NCI-H748 (cell line): ENCODE results near the gene ATN1.

Experiments
- DNase-seq: peaks from one replicate; lab custom pipeline; 2025; ENCODE audit not compliant: unreplicated experiment; lab: John Stamatoyannopoulos, UW

The ATN1 gene

DNA sequence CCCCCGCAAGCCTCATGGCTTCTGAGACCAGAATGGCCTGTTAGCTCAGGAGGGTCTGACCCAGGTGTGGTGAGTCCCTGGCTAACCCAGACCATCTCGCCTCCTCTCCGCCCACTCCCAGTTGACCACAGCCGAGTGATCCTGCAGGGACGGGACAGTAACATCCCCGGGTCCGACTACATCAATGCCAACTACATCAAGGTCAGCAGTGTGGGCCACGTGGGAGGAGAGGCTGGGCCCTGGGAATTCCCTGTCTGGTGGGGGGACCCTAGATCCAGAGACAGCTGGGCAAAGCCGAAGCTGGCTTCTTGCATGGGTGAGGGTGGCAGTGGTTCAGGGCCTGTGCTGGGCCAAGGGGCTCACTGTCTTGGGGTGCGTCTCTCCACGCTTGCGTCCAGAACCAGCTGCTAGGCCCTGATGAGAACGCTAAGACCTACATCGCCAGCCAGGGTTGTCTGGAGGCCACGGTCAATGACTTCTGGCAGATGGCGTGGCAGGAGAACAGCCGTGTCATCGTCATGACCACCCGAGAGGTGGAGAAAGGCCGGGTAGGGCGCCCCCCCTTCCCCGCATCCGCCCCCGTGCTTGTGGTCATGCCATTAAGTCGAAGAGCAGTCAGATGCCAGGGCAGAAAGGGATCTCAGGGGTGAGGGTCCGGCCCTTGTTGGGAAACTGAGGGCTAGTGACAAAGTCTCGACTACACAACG lies 28.4 kb downstream of the ATN1 start:
- DNase-seq, result no peak

GRCh38 chr12:6957151-6957701 lies 29.5 kb downstream of the ATN1 start:
- DNase-seq, result no peak

- DNase-seq, result no peak
Observed at GRCh38 chr12:6957741-6958608, 30.2 kb downstream of the ATN1 start.

DNA sequence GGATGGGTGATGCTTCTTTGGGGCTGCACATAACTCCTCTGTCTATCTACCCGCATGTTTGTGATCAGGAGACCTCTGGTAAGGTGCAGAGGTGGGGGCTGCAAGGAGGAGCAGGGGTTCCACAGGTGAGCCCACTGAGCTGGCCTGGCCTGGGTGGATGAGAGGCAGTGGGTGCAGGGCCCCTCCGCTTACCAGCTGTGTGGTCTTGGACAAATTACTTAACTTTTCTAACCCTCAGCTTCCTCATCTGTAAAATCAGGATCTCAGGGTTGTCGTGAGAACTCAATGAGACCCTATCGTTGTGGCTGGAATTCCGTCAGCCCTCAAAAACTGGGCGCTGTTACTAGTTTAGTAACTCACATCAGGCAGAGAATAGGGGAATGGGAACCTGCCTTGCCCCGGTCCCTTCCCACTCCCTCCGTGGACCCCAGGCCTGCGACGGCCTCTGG lies 30.9 kb downstream of the ATN1 start:
- no peak for DNase-seq

GRCh38 chr12:6959058-6959804 lies 31.5 kb downstream of the ATN1 start:
- DNase-seq, result no peak

DNA sequence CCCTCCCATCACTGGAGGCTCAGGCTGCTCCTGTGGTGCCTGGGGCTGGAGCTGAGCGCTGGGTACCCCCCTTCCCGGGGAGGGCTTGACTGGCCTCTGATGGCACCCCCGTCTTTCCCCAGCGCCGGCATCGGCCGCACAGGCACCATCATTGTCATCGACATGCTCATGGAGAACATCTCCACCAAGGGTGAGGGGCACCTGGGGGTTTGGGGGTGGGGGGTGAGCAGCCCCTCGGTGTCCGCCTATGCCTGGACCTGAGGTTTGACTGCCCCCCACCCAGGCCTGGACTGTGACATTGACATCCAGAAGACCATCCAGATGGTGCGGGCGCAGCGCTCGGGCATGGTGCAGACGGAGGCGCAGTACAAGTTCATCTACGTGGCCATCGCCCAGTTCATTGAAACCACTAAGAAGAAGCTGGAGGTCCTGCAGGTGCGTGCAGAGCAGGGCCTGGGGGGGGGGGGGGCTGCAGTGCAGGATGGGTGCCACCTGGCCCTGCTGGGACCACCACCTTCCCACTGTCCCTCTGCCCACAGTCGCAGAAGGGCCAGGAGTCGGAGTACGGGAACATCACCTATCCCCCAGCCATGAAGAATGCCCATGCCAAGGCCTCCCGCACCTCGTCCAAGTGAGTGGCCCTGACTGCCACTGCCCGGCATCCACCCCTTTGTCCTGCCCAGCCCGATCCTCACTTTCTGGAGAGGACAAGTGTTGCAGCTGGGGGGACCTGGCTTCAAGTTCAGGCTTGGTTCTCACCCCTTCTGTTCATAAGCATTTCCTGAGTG lies 32.2 kb downstream of the ATN1 start:
- no peak for DNase-seq

- no peak for DNase-seq
Observed at GRCh38 chr12:6960593-6961277, 33.0 kb downstream of the ATN1 start.

- no peak for DNase-seq
Observed at GRCh38 chr12:6961278-6961694, 33.5 kb downstream of the ATN1 start.

DNA sequence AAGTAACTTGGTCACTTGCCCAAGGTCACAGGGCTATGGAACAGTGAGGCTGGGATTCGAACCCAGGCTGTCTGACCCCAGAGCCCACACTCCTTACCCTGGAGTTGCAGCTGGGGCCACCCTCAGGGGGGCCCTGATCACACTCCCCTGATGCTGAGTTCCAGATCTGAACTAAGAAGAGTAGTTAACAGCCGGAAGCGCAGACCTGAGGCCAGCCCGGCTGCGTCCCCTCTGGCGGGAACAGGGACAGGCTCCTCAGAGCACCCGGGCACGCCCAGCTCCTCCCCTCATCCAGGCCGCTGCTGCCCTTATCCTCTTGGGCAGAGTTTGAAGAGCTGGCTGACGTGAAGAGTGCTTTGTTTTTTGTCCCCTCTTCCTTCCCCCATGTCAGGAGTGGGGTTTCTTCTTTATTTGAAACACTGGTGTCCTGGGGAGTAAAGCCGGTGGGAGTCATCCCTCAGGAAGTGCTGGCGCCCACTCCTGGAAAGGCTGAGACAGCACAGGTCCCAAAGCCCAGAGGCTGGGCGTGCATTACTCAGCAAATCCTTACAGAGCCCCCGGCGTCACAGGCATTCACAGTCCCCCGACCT lies 34.0 kb downstream of the ATN1 start:
- DNase-seq, result peak; percentile 83

- peak; percentile 78 for DNase-seq
Observed at GRCh38 chr12:6962285-6963015, 34.7 kb downstream of the ATN1 start.

- peak; percentile 45 for DNase-seq
Observed at GRCh38 chr12:6963016-6963731, 35.4 kb downstream of the ATN1 start.

DNA sequence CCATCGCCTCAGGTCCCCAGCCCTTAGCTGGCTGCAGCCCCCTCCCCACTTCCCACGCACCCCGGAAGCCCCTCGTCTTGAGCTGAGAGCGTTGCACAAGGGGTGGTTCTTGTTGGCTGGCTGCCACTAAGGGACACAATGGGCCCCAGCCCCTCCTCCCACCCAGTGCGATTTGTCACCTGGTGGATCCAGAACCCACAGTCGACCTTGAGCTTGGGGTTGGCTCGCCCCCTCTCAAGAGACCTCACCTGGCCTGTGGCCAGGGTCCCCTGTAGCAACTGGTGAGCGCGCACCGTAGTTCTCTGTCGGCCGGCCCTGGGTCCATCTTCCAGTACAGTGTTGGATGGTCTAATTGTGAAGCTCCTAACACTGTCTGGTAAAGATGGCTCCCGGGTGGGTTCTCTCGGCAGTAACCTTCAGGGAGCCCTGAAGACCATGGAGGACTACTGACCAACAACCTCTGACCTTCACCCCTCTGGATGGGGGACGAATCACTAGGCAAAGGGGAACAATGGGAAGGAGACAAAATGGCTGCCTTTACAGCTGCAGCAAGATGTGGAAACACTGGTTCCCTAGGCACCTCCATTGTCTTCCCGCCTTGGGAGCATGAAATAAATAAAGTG lies 36.1 kb downstream of the ATN1 start:
- DNase-seq, result peak; percentile 6

GRCh38 chr12:6964605-6965025 lies 36.9 kb downstream of the ATN1 start:
- no peak for DNase-seq

DNA sequence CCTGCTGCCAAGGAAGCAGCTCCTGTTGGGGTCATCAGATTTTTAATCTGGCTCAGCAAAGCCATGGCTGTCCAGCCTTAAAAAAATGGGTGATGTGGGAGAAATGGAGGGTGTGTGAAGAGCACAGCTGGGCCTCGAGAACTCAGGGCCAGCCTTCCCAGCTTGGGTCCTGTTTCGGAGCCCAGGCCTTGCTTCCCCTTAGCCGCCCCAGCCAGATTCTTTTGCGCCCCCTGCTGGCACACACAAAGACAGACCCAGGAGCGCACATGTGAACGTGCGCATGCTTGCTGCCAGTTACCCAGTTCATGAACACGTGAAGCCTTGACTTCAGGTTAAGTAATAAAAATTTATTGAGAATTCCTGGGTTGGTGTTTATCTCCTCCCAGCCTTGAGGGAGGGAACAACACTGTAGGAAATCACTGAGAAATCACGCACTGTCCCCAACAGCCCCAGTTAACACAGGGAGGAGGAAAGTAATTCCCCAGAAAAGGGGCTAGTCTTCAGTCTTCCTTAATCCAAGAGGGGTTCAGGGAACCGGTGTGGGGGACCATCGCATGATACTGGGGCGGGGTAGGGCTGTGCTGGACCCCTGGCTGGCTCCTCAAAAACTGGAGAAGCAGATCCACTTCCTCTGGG lies 37.4 kb downstream of the ATN1 start:
- peak; percentile 61 for DNase-seq

DNA sequence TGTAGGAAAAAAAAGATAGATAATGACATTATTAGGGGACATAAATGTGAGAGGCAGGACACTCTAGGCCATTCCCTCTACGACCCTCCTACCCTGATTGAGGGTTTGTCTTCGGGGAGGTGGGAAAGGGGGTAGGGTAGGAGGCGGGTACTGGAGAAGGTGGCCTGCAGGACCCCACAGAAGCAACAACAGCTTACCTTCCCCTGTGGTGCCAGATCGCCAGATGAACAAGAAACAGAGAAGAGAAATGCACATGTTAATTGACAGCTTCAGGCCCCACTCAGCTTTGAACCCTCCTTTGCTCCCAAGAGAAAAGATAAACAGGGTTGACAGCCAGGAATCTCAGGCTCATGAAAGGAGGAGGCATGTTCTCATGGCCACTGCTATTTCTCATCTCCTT lies 38.0 kb downstream of the ATN1 start:
- DNase-seq, result no peak

DNA sequence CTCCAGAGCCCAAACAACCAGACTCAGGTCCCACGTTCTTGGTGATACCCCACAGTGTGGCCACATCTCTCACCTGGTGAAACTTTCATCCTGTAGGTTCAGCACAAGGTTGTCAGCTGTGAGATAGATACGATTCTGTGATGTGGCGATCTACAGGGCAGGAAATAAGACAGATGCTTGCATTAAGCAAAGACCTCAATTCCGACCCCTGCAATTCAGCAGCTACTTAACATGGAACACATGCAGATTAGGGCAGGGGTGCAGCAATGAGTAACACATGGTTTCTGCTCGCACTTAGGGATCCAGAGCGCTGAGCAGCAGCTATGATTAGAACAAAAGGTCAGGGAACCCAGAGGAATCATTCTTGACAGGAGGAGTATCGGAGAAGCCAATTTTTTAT lies 38.6 kb downstream of the ATN1 start:
- no peak for DNase-seq

DNA sequence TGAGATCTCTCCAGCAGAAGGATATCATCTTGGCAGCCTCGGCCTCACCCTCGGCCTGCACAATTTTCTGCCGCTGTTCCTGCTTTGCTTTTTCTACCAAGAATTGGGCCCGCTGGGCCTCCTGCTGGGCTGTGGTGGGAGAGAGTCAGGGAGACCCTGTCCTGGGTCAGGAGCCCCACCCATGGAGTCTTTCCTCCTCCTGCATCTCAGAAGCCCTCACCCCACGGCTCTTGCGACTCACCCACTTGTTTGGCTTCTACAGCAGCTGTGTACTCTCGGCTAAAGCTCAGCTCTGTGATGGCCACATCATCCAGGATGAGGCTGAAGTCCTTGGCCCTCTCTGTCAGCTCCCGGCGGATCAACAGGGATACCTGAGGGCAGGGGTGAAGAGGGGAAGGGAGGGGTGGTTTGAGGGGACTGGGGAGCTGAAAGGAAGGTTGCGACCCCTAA lies 39.9 kb downstream of the ATN1 start:
- no peak for DNase-seq
